K562 (cell line): ENCODE measurements around the gene CHRM4.

ENCODE experiments used
- CREM ChIP-seq: IDR thresholded peaks from 2 replicates; pipeline ENCODE4 v1.6.1; 2014; ENCODE audit warnings: antibody characterized with exemption, low read depth
- ELF1 ChIP-seq: fragments of 200-800 bp; sonication (Bioruptor generic); IDR thresholded peaks from 2 replicates; pipeline ENCODE4 v1.6.1; 2016; ENCODE audit warnings: missing genetic modification characterization, missing compliant biosample characterization
- MXI1 ChIP-seq: IDR thresholded peaks from 2 replicates; pipeline ENCODE4 v1.6.1; 2011; ENCODE audit warnings: low read depth, mild to moderate bottlenecking, improper control_type of control experiment, low read length
- SIN3A ChIP-seq, 2 experiments: fragments of 150-350 bp in 1 of 2; IDR thresholded peaks; 2 replicates each; pipeline ENCODE4 v1.6.1; 2011 to 2016; ENCODE audit warnings: borderline replicate concordance in 2 of 2, low read depth in 2 of 2, low read length in 2 of 2, mild to moderate bottlenecking in 2 of 2, moderate library complexity in 2 of 2; ENCODE audit not compliant: control insufficient read depth in 1 of 2
- SPI1 ChIP-seq: IDR thresholded peaks from 2 replicates; pipeline ENCODE4 v1.6.1; 2011; ENCODE audit warnings: low read depth, low read length, control low read depth, borderline replicate concordance

DNA sequence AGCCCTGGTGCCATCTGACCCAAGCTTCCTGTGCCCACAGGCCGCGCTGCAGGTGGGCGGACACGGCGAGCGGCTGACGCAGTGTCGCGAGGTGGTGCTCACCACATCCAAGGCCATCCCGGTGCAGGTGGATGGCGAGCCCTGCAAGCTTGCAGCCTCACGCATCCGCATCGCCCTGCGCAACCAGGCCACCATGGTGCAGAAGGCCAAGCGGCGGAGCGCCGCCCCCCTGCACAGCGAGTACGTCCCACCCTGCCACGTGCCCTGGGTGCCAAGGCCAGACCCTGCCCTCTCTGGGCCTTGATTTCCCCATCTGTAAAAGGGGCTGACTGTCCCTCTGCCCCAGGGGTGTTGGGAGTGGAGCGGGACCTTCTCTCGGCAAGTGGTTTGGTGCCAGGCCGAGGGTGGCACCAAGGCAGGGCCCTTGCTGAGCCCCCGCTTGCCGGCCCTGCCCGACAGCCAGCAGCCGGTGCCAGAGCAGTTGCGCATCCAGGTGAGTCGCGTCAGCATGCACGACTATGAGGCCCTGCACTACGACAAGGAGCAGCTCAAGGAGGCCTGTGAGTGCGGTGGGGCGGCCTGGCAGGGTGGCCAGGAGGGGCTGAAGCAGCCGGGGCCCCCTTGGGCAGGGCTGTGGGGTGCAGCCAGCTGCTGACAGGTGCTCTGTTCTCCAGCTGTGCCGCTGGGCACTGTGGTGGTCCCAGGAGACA, 16.0 kb downstream of the CHRM4 start:
- TF ChIP-seq SIN3A (IDR thresholded peaks at IDR 0.05; ENCODE audit: borderline replicate concordance in 2 of 2, control insufficient read depth in 1 of 2, low read depth in 2 of 2, low read length in 2 of 2): no peak
- no peak for TF ChIP-seq ELF1
- TF ChIP-seq MXI1: no peak
- no peak for TF ChIP-seq CREM
- TF ChIP-seq SPI1: no peak
